A673 (cell line): ENCODE results near the gene WNT6. TPM values are rescaled to one million over a fixed set of nuclear protein-coding genes. Genes with fewer than 3 reads are reported as not detected.

Source experiments
- BruUV-seq: library from RNA; stranded (reverse); fragments of 400-500 nt; replicated peaks from 2 replicates; lab custom pipeline; 2021; lab: Mats Ljungman, UMichigan
- CTCF ChIA-PET: fragments of 300-600 bp; sonication (Branson Sonifier 250); formaldehyde crosslinking; loops from one replicate; lab custom pipeline; 2022; ENCODE audit warnings: antibody characterized with exemption; lab: Charles Lee
- POLR2A ChIA-PET: fragments of 300-600 bp; sonication (Branson Sonifier 250); formaldehyde crosslinking; loops from one replicate; lab custom pipeline; 2022; ENCODE audit warnings: antibody characterized with exemption; ENCODE audit not compliant: low non-redundant PET; lab: Charles Lee
- DNase-seq: peaks from one replicate; pipeline ENCODE4 v3.0.0-alpha.2; 2015; ENCODE audit warnings: low spot score
- H3K27ac ChIP-seq: fragments of 200-600 bp; sonication (generic); 2 replicates; pipeline ENCODE4 v1.5.1; 2016; ENCODE audit warnings: mixed run types, low read depth, mild to moderate bottlenecking, mixed read lengths, antibody characterized with exemption, low read length; ENCODE audit not compliant: poor library complexity, severe bottlenecking
- H3K27me3 ChIP-seq: fragments of 200-600 bp; sonication (generic); replicated peaks from 2 replicates; pipeline ENCODE4 v1.6.1; 2017; ENCODE audit warnings: mixed run types, low read depth, mild to moderate bottlenecking, mixed read lengths, antibody characterized with exemption, low read length; ENCODE audit not compliant: insufficient read depth, poor library complexity
- H3K36me3 ChIP-seq: fragments of 200-600 bp; sonication (generic); 2 replicates; pipeline ENCODE4 v1.6.1; 2016; ENCODE audit warnings: mixed run types, mild to moderate bottlenecking, mixed read lengths, antibody characterized with exemption, low read length; ENCODE audit not compliant: insufficient read depth, poor library complexity, severe bottlenecking
- H3K4me1 ChIP-seq: fragments of 200-600 bp; sonication (generic); 2 replicates; pipeline ENCODE4 v1.6.1; 2017; ENCODE audit warnings: mixed run types, mild to moderate bottlenecking, mixed read lengths, antibody characterized with exemption, low read length; ENCODE audit not compliant: insufficient read depth, poor library complexity, severe bottlenecking
- H3K4me3 ChIP-seq: fragments of 200-600 bp; sonication (generic); 2 replicates; pipeline ENCODE4 v1.5.1; 2016; ENCODE audit warnings: low read depth, mixed run types, mild to moderate bottlenecking, mixed read lengths, low read length; ENCODE audit not compliant: poor library complexity, severe bottlenecking
- H3K9me3 ChIP-seq: fragments of 200-600 bp; sonication (generic); 2 replicates; pipeline ENCODE4 v1.6.1; 2016; ENCODE audit warnings: mixed run types, low read depth, mild to moderate bottlenecking, mixed read lengths, antibody characterized with exemption, low read length; ENCODE audit not compliant: poor library complexity, severe bottlenecking
- EZH2 ChIP-seq: fragments of 200-600 bp; sonication (generic); IDR thresholded peaks from 2 replicates; pipeline ENCODE4 v1.6.1; 2017; ENCODE audit warnings: borderline replicate concordance, low read depth, mild to moderate bottlenecking, mixed read lengths, antibody characterized with exemption, low read length; ENCODE audit not compliant: poor library complexity, severe bottlenecking
- intact Hi-C: fragments of 100-400 bp; cut with micrococcal nuclease; formaldehyde crosslinking; loops from one replicate; pipeline ENCODE4 v1.10.0; 2022; ENCODE audit not compliant: unreplicated experiment
- total RNA-seq: library from RNA; stranded (reverse); gene quantifications from 2 replicates; pipeline ENCODE4 v1.2.3, GENCODE V29; 2021
- TF ChIP-seq, protein P1 (sequence below): fragments of 300-800, 200-600 bp; sonication (generic); conservative IDR thresholded peaks from 2 replicates; pipeline ENCODE4 v1.5.1; 2017; ENCODE audit warnings: low read depth, mild to moderate bottlenecking, antibody characterized with exemption, low read length, moderate library complexity, mixed read lengths

The WNT6 gene
- total RNA-seq, 1 experiment from 2014 or later = not detected

DNA sequence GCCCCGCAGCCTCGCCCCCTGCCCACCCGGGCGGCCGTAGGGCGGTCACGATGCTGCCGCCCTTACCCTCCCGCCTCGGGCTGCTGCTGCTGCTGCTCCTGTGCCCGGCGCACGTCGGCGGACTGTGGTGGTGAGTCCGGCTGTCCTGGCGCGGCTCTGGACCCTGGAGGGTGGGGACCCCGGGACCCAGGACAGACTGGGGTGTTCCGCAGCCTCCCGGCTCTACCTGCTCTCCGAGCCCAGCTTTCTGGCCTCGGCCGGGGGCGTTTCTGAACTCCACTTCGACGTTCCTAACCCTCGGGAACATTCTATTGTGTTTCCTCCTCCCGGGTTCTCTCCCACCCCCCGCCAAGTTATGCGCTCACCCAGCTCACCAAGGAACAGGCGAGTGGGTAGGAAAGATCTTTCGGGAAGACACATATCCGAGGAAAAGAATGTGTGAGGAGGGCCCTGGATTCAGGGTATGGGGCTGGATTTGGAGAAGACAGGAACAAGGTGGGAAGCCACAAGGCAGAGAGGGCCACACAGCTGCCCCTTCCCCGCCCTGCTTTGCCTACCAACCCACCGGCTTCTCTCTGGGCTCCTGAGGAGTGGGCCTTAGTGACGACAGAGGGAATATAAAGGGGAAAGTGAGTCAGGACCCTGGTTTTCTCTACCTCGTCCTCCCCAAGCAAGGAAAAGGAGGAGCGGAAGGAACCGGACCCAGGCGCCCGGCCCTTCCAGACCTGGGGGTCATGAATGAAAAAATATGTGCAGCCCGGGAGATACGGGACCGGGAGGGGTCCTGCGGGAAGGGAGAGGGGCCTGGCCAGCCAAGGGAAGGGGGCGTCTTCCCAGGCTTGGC, 605 bp downstream of the WNT6 start:
- Histone ChIP-seq H3K9me3 (no peaks in the 10 kb centered on the region), H3K36me3 (no peaks in the 10 kb centered on the region), H3K4me1 (peaks cover 12% of the 10 kb centered on the region), H3K27me3 (peaks cover 23% of the 10 kb centered on the region), H3K4me3 (peak overlapping the region; percentile 40), H3K27ac (no peak overlapping the region)
- ChIA-PET CTCF (interaction anchor here (0.9 to 2.1 kb wide), 5 partner anchors 13 to 38 kb away, joined by 5 to 13 read pairs (median 7); no protein-coding TSS in a partner anchor), POLR2A (interaction anchor here (0.5 to 0.6 kb wide), 3 partner anchors 10 to 228 kb away, joined by 3 read pairs; no protein-coding TSS in a partner anchor)
- no TSS peak for BruUV-seq
- DNase-seq = no peak
- TF ChIP-seq, protein P1, sequence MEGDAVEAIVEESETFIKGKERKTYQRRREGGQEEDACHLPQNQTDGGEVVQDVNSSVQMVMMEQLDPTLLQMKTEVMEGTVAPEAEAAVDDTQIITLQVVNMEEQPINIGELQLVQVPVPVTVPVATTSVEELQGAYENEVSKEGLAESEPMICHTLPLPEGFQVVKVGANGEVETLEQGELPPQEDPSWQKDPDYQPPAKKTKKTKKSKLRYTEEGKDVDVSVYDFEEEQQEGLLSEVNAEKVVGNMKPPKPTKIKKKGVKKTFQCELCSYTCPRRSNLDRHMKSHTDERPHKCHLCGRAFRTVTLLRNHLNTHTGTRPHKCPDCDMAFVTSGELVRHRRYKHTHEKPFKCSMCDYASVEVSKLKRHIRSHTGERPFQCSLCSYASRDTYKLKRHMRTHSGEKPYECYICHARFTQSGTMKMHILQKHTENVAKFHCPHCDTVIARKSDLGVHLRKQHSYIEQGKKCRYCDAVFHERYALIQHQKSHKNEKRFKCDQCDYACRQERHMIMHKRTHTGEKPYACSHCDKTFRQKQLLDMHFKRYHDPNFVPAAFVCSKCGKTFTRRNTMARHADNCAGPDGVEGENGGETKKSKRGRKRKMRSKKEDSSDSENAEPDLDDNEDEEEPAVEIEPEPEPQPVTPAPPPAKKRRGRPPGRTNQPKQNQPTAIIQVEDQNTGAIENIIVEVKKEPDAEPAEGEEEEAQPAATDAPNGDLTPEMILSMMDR = no peak
- peak; percentile 64 for TF ChIP-seq EZH2
- intact Hi-C loops = loop anchor here (10.0 kb wide), 2 partner anchors 295 to 435 kb away; no protein-coding TSS in a partner anchor

DNA sequence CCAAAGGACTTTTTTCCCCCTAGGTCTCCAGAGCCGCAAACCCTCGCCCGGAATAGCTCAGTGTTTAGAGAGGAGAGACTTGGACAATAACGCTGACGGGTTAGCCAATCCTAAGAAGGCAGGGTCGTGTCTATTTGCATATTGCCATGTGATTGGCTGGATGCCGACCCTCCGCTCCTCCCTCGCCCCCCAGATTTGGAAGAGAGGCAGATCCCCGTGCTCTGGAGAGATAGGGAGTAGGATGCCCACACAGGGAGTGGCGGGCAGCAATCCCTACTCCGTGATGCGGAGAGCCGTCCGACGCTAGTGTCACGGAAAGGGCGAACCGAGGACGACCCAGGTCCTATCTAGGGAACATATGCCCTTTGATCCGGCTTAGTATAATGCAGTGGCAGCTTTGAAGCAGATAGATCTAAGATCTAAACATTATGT, 1.4 kb downstream of the WNT6 start:
- intact Hi-C loops = no loop called here
- TF ChIP-seq, protein P1 = no peak
- no peak for TF ChIP-seq EZH2
- no peaks in the 10 kb centered on the region for H3K9me3 ChIP-seq
- no peaks in the 10 kb centered on the region for H3K36me3 ChIP-seq
- H3K4me3 ChIP-seq = no peak overlapping the region
- no peak overlapping the region for H3K27ac ChIP-seq
- DNase-seq = peak; percentile 97
- no TSS peak for BruUV-seq
- ChIA-PET CTCF (interaction anchor here (0.6 to 1.5 kb wide), 5 partner anchors 13 to 37 kb away, joined by 3 to 13 read pairs (median 7); no protein-coding TSS in a partner anchor), POLR2A (interaction anchor here (0.5 to 0.6 kb wide), 3 partner anchors 10 to 229 kb away, joined by 3 read pairs; no protein-coding TSS in a partner anchor)
- peaks cover 23% of the 10 kb centered on the region for H3K27me3 ChIP-seq
- peaks cover 12% of the 10 kb centered on the region for H3K4me1 ChIP-seq

DNA sequence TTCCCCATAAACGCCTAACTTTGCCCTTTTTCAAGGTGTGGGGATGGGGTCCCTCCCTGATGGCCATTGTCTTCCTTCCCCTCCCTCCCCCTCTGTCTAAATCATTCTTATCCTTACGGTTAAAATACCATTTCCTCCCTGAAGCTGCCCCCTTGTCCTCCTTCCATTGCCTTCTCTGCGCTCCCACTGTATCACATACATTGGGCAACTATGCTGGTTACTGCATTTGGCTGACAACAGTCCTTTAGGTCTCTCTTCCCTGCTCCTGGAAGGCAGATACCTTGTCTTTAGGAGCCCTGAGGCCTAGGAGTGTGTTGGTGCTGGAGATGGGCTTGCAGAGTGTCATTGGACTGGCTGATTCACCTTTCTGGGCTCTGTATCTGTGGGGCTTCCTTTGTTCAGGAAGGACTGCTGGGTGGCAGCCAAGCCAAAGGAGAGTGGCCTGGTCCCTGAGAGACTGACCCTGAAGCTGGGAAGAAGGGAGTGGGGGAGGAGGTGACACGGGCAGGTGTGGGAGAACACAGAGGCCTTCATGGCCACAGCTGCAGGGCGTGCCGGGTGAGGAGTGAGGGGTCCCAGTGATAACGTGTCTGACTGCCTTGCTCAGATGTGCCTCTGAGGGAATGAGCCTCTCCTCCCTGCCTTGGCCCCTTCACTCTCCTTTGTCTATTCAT, 2.2 kb downstream of the WNT6 start:
- DNase-seq = no peak
- Histone ChIP-seq H3K27ac (no peak overlapping the region), H3K4me3 (no peak overlapping the region), H3K4me1 (peaks cover 12% of the 10 kb centered on the region), H3K27me3 (peaks cover 27% of the 10 kb centered on the region), H3K9me3 (no peaks in the 10 kb centered on the region), H3K36me3 (no peaks in the 10 kb centered on the region)
- no TSS peak for BruUV-seq
- intact Hi-C loops = no loop called here
- ChIA-PET POLR2A (no interaction called here), CTCF (interaction anchor here (1.5 kb wide), 1 partner anchor 15 kb away, joined by 13 read pairs; no protein-coding TSS in a partner anchor)
- TF ChIP-seq EZH2 = no peak
- TF ChIP-seq, protein P1 = no peak
